ELF-1 (cell line): Measurements from ENCODE around the gene RNF213.

ENCODE experiments used
- DNase-seq: peaks from one replicate; pipeline ENCODE4 v3.0.0-alpha.2; 2016; ENCODE audit warnings: low read depth, low spot score

RNF213 gene

GRCh38 chr17:80260791-80261158 is at the start of gene RNF213:
Gene RNF213, plus strand, starts transcription at chr17:80260852. Its CDS starts 2,830 bp downstream, at chr17:80263682.
- DNase-seq: no peak

- no peak for DNase-seq
Measured at GRCh38 chr17:80212109-80212508, 48.5 kb upstream of the RNF213 start.

GRCh38 chr17:80212511-80212910 is 48.1 kb upstream of the RNF213 start:
- no peak for DNase-seq

GRCh38 chr17:80212962-80213642 is 47.5 kb upstream of the RNF213 start:
- no peak for DNase-seq

- no peak for DNase-seq
Measured at GRCh38 chr17:80213643-80213975, 47.0 kb upstream of the RNF213 start.

GRCh38 chr17:80214012-80214877 is 46.4 kb upstream of the RNF213 start:
- no peak for DNase-seq

GRCh38 chr17:80214878-80215210 is 45.8 kb upstream of the RNF213 start:
- no peak for DNase-seq

- no peak for DNase-seq
Measured at GRCh38 chr17:80216473-80217456, 43.9 kb upstream of the RNF213 start.

GRCh38 chr17:80217703-80218362 is 42.8 kb upstream of the RNF213 start:
- DNase-seq: no peak

- DNase-seq: no peak
Measured at GRCh38 chr17:80218391-80218790, 42.3 kb upstream of the RNF213 start.

GRCh38 chr17:80219013-80219762 is 41.5 kb upstream of the RNF213 start:
- DNase-seq: peak; percentile 21

- no peak for DNase-seq
Measured at GRCh38 chr17:80219763-80220053, 40.9 kb upstream of the RNF213 start.

GRCh38 chr17:80220054-80220735 is 40.5 kb upstream of the RNF213 start, which contains the start of the genes SGSH and SLC26A11:
Gene SGSH, minus strand, starts transcription at chr17:80220333. Its CDS starts 20 bp downstream, at chr17:80220313.
Gene SLC26A11, plus strand, starts transcription at chr17:80220427. Its CDS starts 1,134 bp downstream, at chr17:80221561.
- DNase-seq: peak; percentile 61

GRCh38 chr17:80220736-80221215 is 39.9 kb upstream of the RNF213 start:
- no peak for DNase-seq

GRCh38 chr17:80221351-80222105 is 39.1 kb upstream of the RNF213 start:
- peak; percentile 18 for DNase-seq

- DNase-seq: no peak
Measured at GRCh38 chr17:80222376-80223141, 38.1 kb upstream of the RNF213 start.

- DNase-seq: no peak
Measured at GRCh38 chr17:80223142-80223815, 37.4 kb upstream of the RNF213 start.
